ENCODE measurements around the gene SOAT1.
"Not testable (repeated sequence)": the region's sequence is repeated elsewhere in the genome, so short reads cannot be mapped to it uniquely, and the experiment has no call there.

SOAT1 gene

DNA sequence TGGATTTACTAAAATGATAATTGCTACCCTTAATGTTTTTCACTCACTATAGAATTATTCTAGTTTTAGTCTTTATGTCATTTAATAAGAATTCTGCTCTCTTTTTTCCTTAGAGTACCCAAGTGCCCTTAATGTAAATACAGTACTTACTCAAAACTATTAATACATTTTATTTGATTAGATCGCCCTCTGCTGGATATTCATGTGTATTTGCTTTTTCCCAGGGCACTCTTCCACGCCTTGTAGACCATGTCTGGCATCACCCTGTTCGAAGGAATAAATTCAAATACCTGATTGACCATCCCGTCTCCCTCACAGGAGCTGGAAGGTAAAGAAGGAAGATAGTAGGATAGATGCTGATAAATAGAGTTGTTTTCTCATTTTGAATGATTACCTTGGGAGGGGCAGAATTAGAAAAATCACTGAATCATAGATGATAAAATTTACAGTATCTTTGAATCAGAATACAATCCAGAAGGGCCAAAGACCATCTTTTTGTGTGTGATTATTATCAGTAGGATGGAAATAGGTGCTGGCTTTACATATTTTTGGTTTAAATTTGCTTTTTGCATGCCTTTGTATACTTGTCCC, 76.2 kb downstream of the SOAT1 start:
- H3K4me3 ChIP-seq (ENCODE audit: low read length): no peak overlapping the region
- peak; percentile 74 for DNase-seq (ENCODE audit: low read depth)
- TF ChIP-seq, protein P1, sequence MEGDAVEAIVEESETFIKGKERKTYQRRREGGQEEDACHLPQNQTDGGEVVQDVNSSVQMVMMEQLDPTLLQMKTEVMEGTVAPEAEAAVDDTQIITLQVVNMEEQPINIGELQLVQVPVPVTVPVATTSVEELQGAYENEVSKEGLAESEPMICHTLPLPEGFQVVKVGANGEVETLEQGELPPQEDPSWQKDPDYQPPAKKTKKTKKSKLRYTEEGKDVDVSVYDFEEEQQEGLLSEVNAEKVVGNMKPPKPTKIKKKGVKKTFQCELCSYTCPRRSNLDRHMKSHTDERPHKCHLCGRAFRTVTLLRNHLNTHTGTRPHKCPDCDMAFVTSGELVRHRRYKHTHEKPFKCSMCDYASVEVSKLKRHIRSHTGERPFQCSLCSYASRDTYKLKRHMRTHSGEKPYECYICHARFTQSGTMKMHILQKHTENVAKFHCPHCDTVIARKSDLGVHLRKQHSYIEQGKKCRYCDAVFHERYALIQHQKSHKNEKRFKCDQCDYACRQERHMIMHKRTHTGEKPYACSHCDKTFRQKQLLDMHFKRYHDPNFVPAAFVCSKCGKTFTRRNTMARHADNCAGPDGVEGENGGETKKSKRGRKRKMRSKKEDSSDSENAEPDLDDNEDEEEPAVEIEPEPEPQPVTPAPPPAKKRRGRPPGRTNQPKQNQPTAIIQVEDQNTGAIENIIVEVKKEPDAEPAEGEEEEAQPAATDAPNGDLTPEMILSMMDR (IDR thresholded peaks at IDR 0.05; ENCODE audit: insufficient read depth, low read depth, low read length, missing control alignments): peak; percentile 61

DNA sequence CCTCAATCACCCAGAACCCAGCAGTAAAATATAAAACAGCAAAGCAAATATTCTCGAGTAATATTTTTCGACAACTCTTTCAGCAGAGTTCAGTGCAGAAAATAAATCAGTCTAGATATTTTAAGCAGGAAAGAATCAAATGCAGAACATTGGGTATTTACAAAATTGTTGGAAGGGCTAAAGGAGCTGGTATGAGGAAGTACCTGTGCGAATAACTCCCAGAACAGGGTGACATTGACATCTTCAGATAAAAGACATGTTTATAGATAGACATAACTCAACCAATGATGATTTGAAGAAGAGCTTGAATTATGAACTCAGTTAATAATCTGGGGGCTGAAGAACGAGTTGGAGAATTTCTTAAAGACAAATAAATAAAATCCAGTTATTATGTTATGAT, 78.6 kb downstream of the SOAT1 start:
- no peak for DNase-seq (ENCODE audit: low read depth)

DNA sequence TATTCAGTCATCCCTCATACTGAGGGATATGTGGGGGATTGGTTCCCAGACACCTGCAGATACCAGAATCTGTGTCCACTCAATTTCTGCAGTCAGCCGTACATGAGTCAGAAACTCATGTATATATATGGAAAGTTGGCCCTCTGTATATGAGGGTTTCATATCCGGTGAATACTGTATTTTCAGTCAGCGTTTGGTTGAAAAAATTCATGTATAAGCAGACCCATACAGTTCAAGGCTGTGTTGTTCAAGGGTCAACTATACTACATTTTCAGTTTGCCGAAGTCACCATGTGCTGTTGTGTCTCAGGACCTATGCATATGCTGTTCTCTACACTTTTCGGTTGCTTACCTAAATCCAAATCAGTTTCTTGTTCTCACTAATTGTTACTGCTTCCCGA, 82.6 kb downstream of the SOAT1 start:
- no peak overlapping the region for H3K4me3 ChIP-seq (ENCODE audit: low read length)
- TF ChIP-seq, protein P1 (IDR thresholded peaks at IDR 0.05; ENCODE audit: insufficient read depth, low read depth, low read length, missing control alignments): no peak
- no peak for DNase-seq (ENCODE audit: low read depth)

More for the DNA sequence above, 78.6 kb downstream of the SOAT1 start:
- H3K4me3 ChIP-seq (ENCODE audit: low read length): no peak overlapping the region
- TF ChIP-seq, protein P1 (IDR thresholded peaks at IDR 0.05; ENCODE audit: insufficient read depth, low read depth, low read length, missing control alignments): no peak

DNA sequence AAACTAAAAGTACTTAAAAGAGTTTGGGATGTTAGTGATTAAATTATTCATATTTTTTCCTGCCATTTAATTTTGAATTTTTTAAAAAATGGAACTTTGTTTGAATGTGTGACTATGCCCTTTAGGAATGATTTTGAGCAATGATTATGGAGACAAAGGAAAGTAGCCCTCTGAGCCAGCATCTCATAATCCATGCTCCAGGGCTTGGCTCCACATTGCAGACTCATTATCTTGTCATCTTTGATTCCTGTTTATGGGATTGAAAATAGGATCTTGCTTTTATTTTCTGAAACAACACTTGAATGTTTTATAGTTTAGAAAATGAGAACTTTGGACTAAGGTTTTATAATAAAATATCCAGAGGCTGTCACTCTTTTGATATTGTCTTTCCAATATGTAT, 86.7 kb downstream of the SOAT1 start:
- TF ChIP-seq, protein P1 (IDR thresholded peaks at IDR 0.05; ENCODE audit: insufficient read depth, low read depth, low read length, missing control alignments): no peak
- H3K4me3 ChIP-seq (ENCODE audit: low read length): no peak overlapping the region
- DNase-seq (ENCODE audit: low read depth): peak; percentile 45

DNA sequence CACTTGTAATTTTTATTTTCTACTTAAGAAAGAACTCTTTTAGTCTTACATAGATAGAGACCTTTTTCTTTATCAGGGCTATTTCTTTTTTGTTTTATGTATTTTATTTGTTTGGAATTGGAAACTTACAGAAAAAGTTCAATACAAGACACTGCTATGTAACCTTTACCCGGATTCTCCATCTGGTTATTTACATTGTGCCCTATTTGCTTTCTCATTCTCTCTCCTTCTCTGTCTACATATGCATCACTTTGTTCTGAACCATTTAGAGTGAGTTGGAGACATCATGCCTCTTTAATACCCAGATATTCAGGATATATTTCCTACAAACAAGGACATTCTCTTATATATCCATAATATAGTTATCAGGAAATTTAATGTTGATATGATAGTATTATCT, 90.4 kb downstream of the SOAT1 start:
- no peak for DNase-seq (ENCODE audit: low read depth)
- no peak overlapping the region for H3K4me3 ChIP-seq (ENCODE audit: low read length)
- TF ChIP-seq, protein P1 (IDR thresholded peaks at IDR 0.05; ENCODE audit: insufficient read depth, low read depth, low read length, missing control alignments): no peak

DNA sequence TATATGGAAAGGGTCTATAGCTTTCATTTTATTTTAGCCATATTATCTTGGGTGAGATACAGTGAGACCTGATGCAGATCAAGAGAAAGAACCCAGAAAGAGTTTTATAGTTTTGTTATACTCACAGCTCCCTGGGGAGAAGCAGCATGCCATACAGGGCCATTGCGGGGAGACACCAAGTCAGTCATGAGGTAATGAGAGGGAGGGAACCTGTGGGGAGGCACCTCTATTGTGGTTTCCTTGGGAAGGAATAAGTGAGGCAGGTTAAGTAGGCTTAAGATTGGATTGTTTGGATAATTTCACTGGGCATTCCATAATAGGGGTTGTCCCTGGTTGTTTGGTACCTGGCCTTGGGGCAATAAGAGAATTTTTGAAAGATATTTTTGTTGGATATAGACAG, 91.9 kb downstream of the SOAT1 start:
- H3K4me3 ChIP-seq (ENCODE audit: low read length): no peak overlapping the region
- no peak for DNase-seq (ENCODE audit: low read depth)
- TF ChIP-seq, protein P1 (IDR thresholded peaks at IDR 0.05; ENCODE audit: insufficient read depth, low read depth, low read length, missing control alignments): no peak

DNA sequence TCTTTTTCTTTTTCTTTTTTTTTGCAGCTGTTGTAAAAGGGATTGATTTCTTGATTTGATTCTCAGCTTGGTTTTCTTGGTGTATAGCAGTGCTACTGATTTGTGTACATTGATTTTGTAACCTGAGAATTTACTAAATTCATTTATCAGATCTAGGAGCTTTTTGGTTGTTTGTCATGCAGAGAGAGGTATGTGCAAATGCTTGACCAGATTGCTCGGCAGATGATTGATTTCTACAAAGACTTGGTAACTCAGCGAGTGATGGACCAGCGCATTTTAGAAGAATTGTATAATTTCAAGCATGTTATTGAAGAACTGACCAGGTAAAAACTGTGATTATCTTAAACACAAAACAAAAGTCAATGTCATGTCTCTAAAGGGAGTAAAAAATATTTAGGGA, 100.1 kb downstream of the SOAT1 start:
- H3K4me3 ChIP-seq (ENCODE audit: low read length): no peak overlapping the region
- TF ChIP-seq, protein P1 (IDR thresholded peaks at IDR 0.05; ENCODE audit: insufficient read depth, low read depth, low read length, missing control alignments): no peak
- no peak for DNase-seq (ENCODE audit: low read depth)

DNA sequence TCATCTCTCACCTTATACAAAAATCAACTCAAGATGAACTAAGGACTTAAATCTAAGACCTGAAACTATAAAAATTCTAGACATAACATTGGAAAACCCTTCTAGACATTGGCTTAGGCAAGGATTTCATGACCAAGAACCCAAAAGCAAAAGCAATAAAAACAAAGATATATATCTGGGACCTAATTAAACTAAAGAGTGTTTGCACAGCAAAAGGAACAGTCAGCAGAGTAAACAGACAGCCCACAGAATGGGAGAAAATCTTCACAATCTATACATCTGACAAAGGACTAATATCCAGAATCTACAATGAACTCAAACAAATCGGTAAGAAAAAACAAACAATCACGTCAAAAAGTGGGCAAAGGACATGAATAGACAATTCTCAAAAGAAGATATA, 105.8 kb downstream of the SOAT1 start:
- not testable (repeated sequence) for H3K4me3 ChIP-seq (ENCODE audit: low read length); DNase-seq (ENCODE audit: low read depth)
